WTC11 (cell line): Measurements from ENCODE around the gene SLC25A21.

Experiments
- CTCF ChIP-seq: fragments of 200-600 bp; IDR thresholded peaks from 2 replicates; pipeline ENCODE4 v1.8.0; 2022; ENCODE audit warnings: antibody characterized with exemption
- E2F4 ChIP-seq: sonication (generic); formaldehyde crosslinking; IDR thresholded peaks from 2 replicates; pipeline ENCODE4 v1.8.1; 2022; ENCODE audit warnings: low read depth, mild to moderate bottlenecking, moderate library complexity, missing genetic modification reagents, borderline replicate concordance
- ESRRA ChIP-seq: sonication (generic); formaldehyde crosslinking; IDR thresholded peaks from 2 replicates; pipeline ENCODE4 v1.8.1; 2022; ENCODE audit warnings: mild to moderate bottlenecking, missing genetic modification reagents, borderline replicate concordance
- FOXK1 ChIP-seq: sonication (generic); formaldehyde crosslinking; IDR thresholded peaks from 2 replicates; pipeline ENCODE4 v1.8.0; 2022; ENCODE audit warnings: mild to moderate bottlenecking, moderate library complexity, missing genetic modification reagents
- FOXP1 ChIP-seq: sonication (generic); formaldehyde crosslinking; IDR thresholded peaks from 2 replicates; pipeline ENCODE4 v1.8.0; 2022; ENCODE audit warnings: missing genetic modification reagents, mild to moderate bottlenecking, moderate library complexity, borderline replicate concordance
- FOXP4 ChIP-seq: sonication (generic); formaldehyde crosslinking; IDR thresholded peaks from 2 replicates; pipeline ENCODE4 v1.8.0; 2022; ENCODE audit warnings: mild to moderate bottlenecking, missing genetic modification reagents
- HMGA2 ChIP-seq: fragments of 250-450 bp; sonication (Bioruptor Pico); IDR thresholded peaks from 2 replicates; pipeline ENCODE4 v1.4.0; 2021; ENCODE audit warnings: mild to moderate bottlenecking, moderate library complexity
- IRF2 ChIP-seq: sonication (generic); formaldehyde crosslinking; IDR thresholded peaks from 2 replicates; pipeline ENCODE4 v1.8.0; 2022; ENCODE audit warnings: low read depth, missing genetic modification reagents, borderline replicate concordance
- KAT7 ChIP-seq: sonication (generic); formaldehyde crosslinking; IDR thresholded peaks from 2 replicates; pipeline ENCODE4 v1.8.1; 2023; ENCODE audit warnings: missing genetic modification reagents, mild to moderate bottlenecking, borderline replicate concordance
- SP1 ChIP-seq: sonication (generic); formaldehyde crosslinking; conservative IDR thresholded peaks from 2 replicates; pipeline ENCODE4 v1.8.1; 2022; ENCODE audit warnings: missing genetic modification reagents
- USF2 ChIP-seq: sonication (generic); formaldehyde crosslinking; IDR thresholded peaks from 2 replicates; pipeline ENCODE4 v1.8.1; 2023; ENCODE audit warnings: mild to moderate bottlenecking, missing genetic modification reagents, moderate library complexity
- ZNF512 ChIP-seq: sonication (generic); formaldehyde crosslinking; IDR thresholded peaks from 2 replicates; pipeline ENCODE4 v1.8.1; 2022; ENCODE audit warnings: missing genetic modification reagents, borderline replicate concordance

GRCh38 chr14:36852981-36853691, 319.3 kb downstream of the SLC25A21 start:
- TF ChIP-seq USF2, result no peak
- no peak for TF ChIP-seq SP1
- TF ChIP-seq FOXP1 (CRISPR knock-in tag), result no peak
- no peak for TF ChIP-seq FOXK1
- TF ChIP-seq IRF2 (CRISPR knock-in tag), result no peak
- TF ChIP-seq E2F4, result no peak
- no peak for TF ChIP-seq CTCF
- TF ChIP-seq ZNF512 (CRISPR knock-in tag), result no peak
- no peak for TF ChIP-seq KAT7 (CRISPR knock-in tag)
- TF ChIP-seq FOXP4, result no peak
- TF ChIP-seq ESRRA, result no peak
- no peak for TF ChIP-seq HMGA2
